ENCODE measurements around the gene ZDHHC14. TPM values are rescaled to one million over a fixed set of nuclear protein-coding genes. Genes with fewer than 3 reads are reported as not detected.

Gene ZDHHC14
- total RNA-seq, 1 donor from 2014 or later = 46.1 TPM

- no peak for DNase-seq (ENCODE audit: extremely low read depth, low read depth, low spot score)
Measured at GRCh38 chr6:157438611-157439111, 57.7 kb downstream of the ZDHHC14 start.

GRCh38 chr6:157440171-157440570 lies 59.2 kb downstream of the ZDHHC14 start:
- DNase-seq (ENCODE audit: extremely low read depth, low read depth, low spot score) = no peak

GRCh38 chr6:157442291-157442690 lies 61.3 kb downstream of the ZDHHC14 start:
- no peak for DNase-seq (ENCODE audit: extremely low read depth, low read depth, low spot score)

GRCh38 chr6:157443066-157443800 lies 62.2 kb downstream of the ZDHHC14 start:
- no peak for DNase-seq (ENCODE audit: extremely low read depth, low read depth, low spot score)

GRCh38 chr6:157445277-157446009 lies 64.5 kb downstream of the ZDHHC14 start:
- no peak for DNase-seq (ENCODE audit: extremely low read depth, low read depth, low spot score)

- DNase-seq (ENCODE audit: extremely low read depth, low read depth, low spot score) = no peak
Measured at GRCh38 chr6:157447735-157448134, 66.7 kb downstream of the ZDHHC14 start.

GRCh38 chr6:157449610-157450009 lies 68.6 kb downstream of the ZDHHC14 start:
- DNase-seq (ENCODE audit: extremely low read depth, low read depth, low spot score) = no peak

- DNase-seq (ENCODE audit: extremely low read depth, low read depth, low spot score) = no peak
Measured at GRCh38 chr6:157450931-157451742, 70.1 kb downstream of the ZDHHC14 start.

- no peak for DNase-seq (ENCODE audit: extremely low read depth, low read depth, low spot score)
Measured at GRCh38 chr6:157452096-157452495, 71.1 kb downstream of the ZDHHC14 start.

GRCh38 chr6:157453131-157453530 lies 72.1 kb downstream of the ZDHHC14 start:
- no peak for DNase-seq (ENCODE audit: extremely low read depth, low read depth, low spot score)

GRCh38 chr6:157453978-157454377 lies 73.0 kb downstream of the ZDHHC14 start:
- no peak for DNase-seq (ENCODE audit: extremely low read depth, low read depth, low spot score)

GRCh38 chr6:157454762-157455714 lies 74.0 kb downstream of the ZDHHC14 start:
- DNase-seq (ENCODE audit: extremely low read depth, low read depth, low spot score) = no peak

- no peak for DNase-seq (ENCODE audit: extremely low read depth, low read depth, low spot score)
Measured at GRCh38 chr6:157455731-157456523, 74.9 kb downstream of the ZDHHC14 start.

- DNase-seq (ENCODE audit: extremely low read depth, low read depth, low spot score) = no peak
Measured at GRCh38 chr6:157456524-157456829, 75.5 kb downstream of the ZDHHC14 start.

GRCh38 chr6:157457787-157458186 lies 76.8 kb downstream of the ZDHHC14 start:
- no peak for DNase-seq (ENCODE audit: extremely low read depth, low read depth, low spot score)

- DNase-seq (ENCODE audit: extremely low read depth, low read depth, low spot score) = no peak
Measured at GRCh38 chr6:157459327-157459726, 78.3 kb downstream of the ZDHHC14 start.

- DNase-seq (ENCODE audit: extremely low read depth, low read depth, low spot score) = peak; percentile 41
Measured at GRCh38 chr6:157460182-157460999, 79.4 kb downstream of the ZDHHC14 start.

All from glomerular endothelial cell (primary cell).